Activated CD4-positive, alpha-beta T cell treated with anti-CD3 and anti-CD28 coated beads, Interleukin-2, amount 50 U/mL, for 1 hour (primary cell): Measurements from ENCODE around the gene OTOP2.
"Not testable (repeated sequence)": the region's sequence is repeated elsewhere in the genome, so short reads cannot be mapped to it uniquely, and the experiment has no call there.

Experiments
- DNase-seq: peaks from one replicate; pipeline ENCODE4 v3.0.0-alpha.2; 2020

Gene OTOP2

GRCh38 chr17:74901353-74902135, 22.5 kb upstream of the OTOP2 start:
- no peak for DNase-seq

- DNase-seq: no peak
Measured at GRCh38 chr17:74903034-74903433, 21.0 kb upstream of the OTOP2 start.

DNA sequence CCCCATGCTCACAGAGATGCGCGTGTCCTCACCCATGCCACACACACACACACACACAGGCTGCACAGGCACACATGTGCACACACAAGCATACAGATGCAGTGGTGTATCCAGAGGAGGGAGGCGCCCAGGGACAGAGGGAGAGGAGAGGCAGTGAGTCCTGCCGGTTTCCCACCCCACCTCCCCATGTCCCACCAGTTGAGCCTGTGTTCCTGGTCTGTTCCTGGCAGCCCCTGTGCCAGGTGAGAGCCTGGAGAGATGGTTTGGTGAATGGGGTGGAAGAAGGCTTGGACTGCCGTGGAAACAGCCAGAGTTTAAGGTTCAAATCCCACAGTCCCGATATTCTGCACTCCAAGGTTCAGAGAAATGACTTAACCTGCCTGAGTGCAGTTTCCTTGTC, 20.4 kb upstream of the OTOP2 start:
- no peak for DNase-seq

DNA sequence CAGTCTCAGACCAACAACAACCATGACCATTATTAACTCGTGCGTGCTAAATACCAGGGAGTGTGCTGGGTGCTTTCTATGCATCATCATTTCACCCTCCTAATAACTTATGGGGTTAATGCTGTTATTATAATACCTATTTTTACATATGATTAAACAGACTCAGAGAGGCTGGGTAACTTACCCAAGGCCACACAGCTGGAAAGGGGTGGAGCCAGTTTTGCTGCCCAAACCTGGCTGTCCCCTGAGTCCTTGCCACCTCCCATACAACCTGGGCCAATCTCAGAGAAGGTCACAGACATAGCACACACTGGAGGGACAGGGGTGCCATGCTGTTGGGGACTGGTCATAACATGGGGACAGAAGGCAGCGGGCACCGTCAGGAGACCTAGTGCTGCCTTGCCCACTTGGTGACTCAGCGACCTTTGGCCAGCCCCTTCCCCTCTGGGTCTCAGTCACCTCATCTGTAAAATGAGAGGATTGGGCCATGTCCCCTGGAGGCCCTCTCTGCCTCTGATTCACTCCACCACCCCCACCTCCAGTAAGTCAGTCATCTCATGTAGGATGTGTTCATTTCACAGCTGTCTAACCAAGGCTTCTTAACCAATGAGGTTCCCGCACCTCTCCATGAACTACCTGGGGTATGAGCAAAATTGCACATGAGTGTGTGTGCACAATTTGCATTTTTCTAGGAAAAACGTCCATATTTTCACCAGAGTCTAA, 19.2 kb upstream of the OTOP2 start:
- no peak for DNase-seq

DNA sequence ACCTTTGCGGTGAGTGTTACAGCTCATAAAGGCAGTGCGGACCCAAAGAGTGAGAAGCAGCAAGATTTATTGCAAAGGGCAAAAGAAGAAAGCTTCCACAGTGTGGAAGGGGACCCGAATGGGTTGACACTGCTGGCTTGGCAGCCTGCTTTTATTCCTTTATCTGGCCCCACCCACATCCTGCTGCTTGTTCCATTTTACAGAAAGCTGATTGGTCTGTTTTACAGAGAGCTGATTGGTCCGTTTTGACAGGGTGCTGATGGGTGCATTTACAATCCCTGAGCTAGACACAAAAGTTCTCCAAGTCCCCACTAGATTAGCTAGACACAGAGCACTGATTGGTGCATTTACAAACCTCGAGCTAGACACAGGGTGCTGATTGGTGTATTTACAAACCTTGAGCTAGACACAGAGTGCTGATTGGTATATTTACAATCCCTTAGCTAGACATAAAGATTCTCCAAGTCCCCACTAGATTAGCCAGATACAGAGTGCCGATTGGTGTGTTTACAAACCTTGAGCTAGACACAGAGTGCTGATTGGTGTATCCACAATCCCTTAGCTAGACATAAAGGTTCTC, 17.8 kb upstream of the OTOP2 start:
- DNase-seq: not testable (repeated sequence)

DNA sequence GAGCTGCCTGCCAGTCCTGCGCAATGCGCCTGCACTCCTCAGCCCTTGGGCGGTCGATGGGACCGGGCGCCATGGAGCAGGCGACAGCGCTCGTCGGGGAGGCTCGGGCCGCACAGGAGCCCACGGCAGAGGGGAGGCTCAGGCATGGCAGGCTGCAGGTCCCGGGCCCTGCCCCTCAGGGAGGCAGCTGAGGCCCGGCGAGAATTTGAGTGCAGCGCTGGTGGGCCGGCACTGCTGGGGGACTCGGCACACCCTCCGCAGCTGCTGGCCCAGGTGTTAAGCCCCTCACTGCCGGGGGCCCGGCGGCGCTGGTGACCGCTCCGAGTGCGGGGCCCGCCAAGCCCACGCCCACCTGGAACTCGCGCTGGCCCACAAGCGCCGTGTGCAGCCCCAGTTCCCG, 17.1 kb upstream of the OTOP2 start:
- no peak for DNase-seq

DNA sequence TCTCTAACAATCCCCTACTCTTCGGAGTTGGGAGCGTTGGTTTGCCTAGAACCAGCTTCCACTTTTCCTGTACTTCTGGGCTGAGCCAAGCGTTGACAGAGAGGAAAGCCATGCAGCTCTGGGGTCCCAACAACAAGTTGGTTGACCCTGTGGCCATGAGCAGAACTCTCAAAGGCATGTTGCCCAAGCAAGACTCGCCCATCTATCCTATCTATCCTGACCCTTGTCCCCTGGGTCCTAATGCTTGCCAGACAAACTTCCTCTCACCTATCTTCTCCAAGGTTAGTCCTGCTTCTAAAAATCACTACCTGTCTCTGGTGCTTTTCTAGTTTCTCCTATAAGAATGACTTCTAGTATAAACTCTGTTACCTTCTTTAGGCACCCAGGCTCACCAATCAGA, 15.0 kb upstream of the OTOP2 start:
- DNase-seq: not testable (repeated sequence)

DNA sequence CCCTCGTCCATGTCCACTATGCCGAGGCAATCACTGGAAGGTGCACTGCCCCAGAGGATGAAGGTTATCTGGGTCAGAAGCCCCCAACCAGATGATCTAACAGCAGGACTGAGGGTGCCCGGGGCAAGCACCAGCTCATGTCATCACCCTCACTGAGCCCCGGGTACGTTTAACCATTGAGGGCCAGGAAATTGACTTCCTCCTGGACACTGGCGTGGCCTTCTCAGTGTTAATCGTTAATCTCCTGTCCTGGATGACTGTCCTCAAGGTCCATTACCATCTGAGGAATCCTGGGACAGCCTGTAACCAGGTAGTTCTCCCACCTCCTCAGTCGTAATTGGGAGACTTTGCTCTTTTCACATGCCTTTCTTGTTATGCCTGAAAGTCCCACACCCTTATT, 12.7 kb upstream of the OTOP2 start:
- not testable (repeated sequence) for DNase-seq

DNA sequence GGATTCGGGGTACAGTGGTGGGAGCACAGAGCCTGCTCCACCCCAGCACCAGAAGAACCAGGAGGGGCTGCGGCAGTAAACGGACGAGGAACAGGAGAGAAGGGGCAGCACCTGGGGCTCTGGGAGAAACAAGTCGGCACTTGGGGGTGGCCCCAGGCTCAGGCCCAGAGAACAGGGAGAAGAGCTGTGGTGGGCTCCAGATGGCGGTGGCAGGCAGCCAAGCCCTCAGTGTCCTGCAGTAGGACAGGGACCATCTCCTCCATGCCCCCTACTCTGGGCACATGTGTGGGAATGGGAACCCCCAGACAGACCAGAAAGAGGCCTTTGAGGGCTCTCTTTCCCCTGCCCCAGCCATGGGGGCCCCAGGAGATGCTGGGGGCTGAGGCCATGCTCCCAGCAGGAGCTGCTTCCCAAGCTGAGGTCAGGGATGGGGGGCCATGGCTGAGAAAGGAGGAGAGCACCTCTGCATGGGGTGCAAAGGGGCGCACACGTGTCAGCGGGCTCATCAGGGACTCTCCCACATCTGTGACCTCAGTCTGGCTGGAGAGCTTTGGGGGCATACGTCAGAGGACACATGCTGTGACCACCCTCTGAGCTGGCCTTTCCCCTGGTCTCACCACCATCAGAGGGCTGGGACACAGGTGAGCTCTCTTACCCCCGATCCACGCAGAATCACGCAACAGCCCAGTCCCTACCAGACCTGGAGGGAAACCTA, 7.8 kb upstream of the OTOP2 start:
- DNase-seq: no peak

DNA sequence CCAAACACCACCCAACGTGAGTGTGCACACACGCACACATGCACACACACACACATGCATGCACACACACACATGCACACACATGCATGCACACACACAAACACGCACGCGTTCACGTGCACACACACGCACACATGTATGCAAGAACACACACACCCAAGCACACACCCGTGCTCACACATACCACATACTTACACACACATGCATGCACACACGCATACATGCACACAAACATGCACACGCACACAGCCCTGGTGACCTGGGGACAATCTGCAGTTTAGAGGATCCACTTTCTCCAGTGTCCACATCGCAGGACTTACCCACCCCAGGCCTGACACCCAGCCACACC, 7.2 kb upstream of the OTOP2 start:
- no peak for DNase-seq

DNA sequence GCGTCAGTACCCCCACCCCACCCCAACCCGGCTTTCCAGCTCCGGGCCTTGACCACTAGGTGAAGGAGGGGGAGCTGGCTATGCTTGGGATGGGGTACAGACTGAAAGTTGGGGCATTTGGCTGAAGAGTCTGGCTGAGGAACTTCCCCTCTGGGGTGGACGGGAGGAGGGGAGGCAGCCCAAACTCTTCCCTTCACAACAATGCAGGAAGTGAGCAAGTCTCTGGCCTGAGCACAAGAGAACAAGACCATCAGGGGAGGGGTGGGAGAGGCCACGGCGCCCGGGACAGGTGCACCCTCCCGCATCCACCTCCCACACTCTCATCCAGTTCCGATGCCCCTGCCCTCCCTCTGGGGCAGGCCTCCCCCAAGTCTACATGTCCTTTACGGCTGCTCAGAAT, 6.6 kb upstream of the OTOP2 start:
- DNase-seq: no peak

DNA sequence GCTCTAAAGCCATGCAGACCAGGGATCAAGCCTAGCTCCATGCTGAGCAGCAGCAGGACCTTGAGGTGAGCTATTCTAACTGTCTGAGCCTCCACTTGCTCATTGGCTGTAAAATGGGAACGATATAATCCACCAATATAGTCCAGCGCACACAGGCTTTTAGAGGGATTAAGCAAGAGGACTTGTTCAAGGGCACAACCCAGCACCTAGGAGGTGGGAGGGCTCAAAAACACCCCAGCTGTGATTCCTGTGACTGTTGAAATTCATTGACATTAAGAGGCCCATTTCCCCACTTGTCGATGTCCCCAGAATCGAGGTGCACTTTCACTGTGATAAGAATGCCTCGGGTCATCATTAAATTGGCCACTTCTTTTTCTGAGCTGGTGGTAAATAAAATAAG, 5.2 kb upstream of the OTOP2 start:
- DNase-seq: no peak

GRCh38 chr17:74919440-74920305, 4.4 kb upstream of the OTOP2 start:
- DNase-seq: no peak

DNA sequence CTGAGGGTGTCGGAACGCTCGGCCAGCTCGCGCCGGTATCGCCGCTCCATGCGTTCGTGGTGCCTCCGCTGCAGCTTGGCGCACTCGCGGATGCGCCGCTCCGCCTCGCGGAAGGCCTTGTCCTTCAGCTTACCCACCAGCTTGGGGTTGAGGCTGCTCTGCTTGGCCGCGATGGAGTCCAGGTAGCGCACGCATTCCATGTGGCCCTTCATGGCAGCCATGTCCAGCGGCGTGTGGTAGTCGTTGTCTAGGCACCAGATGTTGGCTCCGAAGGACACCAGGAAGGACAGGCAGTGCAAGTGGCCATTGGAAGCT, 3.8 kb upstream of the OTOP2 start:
- DNase-seq: no peak

DNA sequence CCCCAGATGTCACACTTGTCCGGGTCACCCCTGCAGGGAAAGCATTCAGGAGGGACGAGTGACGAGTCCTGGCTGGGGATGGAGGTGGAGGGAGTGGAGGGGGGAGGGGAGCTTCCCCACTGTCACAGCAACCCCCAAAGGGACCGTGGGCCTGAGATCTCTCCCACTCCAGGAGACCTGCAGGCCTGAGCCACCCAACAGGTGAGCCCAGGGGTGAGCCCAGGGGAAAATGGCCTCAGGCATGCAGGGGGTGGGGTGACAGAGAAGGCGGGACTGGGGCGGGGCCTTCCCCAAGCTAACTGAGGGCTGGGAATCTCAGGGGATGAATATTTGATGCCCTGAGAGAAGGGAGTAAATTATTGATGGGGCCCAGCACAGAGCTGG, 3.4 kb upstream of the OTOP2 start:
- DNase-seq: no peak

DNA sequence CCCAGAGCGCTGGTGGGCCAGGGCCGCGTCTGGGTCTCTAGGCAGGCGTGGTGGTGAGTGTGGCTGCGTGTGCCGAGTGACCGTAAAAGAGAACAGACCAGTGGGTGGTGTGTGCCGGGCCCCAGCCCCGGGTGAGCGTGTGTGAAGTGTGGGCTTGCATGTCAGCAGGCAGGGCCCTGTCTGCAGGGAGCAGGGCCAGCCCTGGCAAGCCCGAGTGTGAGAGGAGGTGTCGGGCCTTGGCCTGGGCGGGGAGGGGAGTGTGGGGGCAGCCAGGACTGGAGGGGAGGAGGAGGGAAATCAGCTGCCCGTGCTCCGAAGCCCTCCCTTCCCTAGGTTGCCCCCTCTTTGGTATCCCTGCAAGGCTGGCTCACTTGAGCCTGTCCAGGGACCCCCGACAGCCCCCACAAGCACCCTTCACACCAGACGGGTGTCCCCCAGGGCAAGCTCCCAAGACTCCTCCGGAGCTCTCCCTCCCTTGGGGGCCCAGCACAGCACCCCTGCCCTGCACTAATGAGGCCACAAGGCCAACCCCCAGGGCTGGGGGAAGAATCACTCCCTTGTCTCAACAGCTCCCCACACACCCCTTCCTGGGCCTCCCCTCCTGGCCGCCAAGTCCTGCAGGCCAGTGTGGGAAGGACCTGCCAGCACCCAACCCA, 2.9 kb upstream of the OTOP2 start:
- no peak for DNase-seq

DNA sequence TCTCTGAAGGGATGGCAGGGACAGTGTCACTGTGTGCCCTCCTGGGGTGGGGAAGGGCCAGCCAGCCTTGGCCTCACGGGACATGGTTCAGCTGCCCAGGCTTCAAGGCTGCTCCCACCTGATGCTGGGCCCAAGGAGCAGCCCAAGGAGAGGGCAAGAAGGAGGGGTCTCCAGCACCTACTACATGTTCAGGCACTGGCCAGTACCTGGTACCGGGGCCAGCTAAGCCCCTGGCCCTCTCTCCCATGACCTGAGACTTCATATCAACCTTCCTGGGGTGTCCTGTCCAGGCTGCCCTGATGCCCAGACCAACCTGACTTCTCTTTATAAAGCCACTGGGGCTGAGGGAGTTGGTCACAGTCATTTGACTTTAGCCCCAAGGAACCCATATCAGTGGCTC, 2.3 kb upstream of the OTOP2 start:
- DNase-seq: no peak

- no peak for DNase-seq
Measured at GRCh38 chr17:74922172-74922571, 1.9 kb upstream of the OTOP2 start.

GRCh38 chr17:74922694-74923537, 1.2 kb upstream of the OTOP2 start, which contains the start of gene USH1G:
TSS of gene USH1G (minus strand) at chr17:74923255. CDS start at chr17:74923073, 182 bp downstream.
- DNase-seq: no peak

DNA sequence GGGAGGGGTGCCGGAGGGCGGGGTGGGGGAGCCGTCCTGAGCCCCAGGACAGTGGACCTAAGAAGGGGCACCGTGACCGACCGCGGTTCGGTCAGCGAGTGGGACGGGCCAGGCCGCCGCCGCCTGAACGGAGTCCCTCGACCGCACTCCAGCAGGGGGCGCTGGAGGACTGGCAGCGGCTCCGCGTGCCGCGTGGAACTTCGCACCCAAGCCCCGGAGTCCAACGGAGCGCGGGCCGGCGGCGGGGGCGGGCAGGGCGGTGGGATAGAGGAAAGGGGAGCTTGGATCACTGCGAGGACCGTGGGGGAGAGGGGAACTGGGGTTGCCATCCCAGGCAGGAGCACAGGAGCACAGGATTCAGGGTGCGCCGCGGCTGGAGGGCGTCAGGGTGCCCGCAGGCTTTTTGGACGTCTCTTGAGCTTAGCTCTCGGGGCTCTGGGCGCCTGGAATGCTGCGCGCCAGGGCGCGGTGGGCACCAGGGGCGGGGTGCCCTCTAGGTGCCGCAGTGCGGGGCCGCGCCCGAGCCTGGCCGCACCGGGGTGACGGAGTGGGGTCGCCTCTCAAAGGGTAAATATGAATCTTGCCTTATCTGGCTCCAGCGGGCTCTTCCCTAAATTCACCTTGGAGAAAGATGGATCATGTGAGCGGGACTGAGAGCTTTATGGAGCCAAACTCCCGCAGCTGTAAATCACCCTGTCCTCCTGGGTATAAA, 379 bp upstream of the OTOP2 start:
- peak; percentile 71 for DNase-seq

DNA sequence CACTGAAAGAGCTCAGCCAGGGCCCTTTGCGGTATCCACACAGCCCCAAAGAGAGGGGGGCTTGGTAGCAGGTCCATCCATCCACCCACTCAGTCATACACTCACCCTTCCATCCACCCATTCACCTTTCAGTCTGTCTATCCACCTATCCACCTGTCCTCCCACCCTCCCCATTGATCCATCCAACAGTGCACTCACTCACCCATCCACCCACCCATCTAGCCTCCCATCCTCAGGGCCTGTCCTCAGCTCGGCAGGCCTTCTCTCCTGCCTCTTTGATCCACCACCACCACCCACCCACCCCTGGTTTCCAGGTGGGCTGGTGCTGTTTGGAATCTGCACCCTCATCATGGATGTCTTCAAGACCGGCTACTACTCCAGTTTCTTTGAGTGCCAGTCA, 1.2 kb downstream of the OTOP2 start:
- DNase-seq: no peak
